GM04503 (cell line): ENCODE data around the gene SPOUT1.

Experiments
- DNase-seq: peaks from one replicate; pipeline ENCODE4 v3.0.0-alpha.2; 2012; ENCODE audit warnings: low read depth

Gene SPOUT1

DNA sequence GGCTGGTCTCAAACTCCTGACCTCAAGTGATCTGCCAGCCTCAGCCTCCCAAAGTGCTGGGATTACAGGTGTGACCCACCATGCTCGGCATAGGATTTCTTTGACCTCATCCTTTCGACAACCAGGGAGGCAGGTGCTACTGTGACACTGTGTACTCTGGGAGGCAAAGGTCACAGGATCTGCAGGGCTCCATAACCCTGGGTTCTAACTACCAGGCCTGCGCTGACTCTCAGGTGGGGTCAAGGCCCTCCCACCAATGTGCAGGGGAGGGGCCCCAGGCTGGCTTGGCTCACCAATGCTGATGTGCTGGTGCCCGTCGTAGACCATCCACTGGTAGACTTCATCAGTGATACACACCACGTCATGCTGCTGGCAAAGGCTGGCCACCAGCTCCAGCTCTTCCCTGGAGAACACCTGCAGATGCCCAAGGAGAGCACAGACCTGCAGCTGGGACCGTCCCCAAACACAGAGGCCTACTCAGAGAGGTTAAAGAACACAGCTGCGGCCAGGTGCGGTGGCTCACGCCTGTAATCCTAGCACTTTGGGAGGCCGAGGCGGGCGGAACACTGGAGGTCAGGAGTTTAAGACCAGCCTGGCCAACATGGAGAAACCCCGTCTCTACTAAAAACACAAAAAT lies 7.0 kb upstream of the SPOUT1 start:
- no peak for DNase-seq

DNA sequence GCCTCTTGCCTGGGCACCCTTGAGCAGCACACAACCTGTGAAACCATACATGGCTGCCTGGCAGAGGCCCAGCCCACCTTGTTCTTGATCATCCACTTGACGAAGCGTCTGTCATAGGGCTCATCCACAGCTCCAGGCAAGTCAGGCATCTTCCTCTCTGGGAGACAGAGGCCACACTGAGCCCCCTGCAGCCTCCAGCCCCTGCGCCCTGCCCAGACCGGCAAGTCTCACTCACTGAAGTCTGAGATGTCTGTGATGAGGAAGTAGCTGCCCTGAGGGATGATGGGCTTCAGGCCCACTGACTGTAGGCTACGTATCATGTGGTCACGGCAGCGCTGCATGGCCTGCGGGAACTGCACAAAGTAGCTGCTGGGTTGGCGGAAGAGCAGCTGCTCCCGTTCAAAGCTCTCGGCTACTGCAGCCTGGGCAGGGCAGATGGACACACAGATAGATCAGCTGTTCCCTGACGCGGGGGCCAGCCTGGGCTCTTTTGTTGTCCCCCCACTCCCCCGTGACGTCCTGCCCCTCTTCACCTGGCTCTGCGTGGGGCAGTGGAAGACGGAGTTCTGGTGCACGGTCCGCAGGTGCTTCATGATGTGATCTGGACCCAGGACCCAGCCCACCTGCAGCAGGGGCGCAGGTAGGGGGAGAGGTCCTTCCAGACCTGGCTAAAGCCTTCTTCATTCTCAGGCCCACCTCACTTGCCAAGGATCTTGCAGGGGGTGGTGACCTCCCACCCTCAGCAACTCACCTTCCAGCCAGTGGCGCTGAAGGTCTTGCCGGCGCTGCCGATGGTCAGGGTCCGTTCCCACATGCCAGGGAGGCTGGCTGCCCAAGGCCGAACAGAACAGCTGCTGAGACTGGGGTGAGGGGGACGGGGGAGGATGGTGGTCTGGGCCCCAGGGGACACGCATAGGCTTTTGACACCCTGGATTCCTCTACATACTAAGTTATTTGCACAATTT lies 5.9 kb upstream of the SPOUT1 start:
- no peak for DNase-seq

DNA sequence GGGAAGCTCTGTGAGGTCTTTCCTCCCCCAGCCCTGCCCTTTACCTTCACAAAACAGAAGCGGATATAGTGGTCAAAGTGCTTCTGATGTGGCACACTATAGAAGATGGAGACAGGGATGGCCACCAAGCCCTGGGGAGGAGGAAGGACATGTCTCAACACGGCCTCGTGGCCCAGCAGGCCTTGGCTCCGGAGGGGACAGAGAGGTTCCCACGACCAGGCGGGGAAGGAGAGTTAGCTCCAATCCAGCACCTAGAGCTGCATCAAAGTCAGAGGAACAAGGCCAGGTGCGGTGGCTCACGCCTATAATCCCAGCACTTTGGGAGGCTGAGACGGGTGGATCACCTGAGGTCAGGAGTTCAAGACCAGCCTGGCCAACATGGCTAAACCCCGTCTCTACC lies 4.1 kb upstream of the SPOUT1 start:
- no peak for DNase-seq

- no peak for DNase-seq
Measured at GRCh38 chr9:128828719-128829452, 708 bp downstream of the SPOUT1 start.

DNA sequence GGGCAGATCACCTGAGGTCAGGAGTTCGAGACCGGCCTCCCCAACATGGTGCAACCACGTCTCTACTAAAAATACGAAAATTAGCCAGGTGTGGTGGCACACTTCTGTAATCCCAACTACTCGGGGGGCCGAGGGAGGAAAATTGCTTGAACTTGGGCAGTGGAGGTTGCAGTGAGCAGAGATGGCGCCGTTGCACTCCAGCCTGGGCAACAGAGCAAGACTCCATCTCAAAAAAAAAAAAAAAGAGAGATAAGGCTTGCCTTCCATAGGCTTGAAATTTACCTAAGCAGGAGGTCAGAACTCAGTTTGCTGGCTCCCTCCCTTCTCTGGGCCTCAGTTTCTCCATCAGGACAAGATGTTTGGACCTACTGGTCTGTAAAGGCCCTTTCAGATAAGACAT lies 1.3 kb downstream of the SPOUT1 start:
- no peak for DNase-seq

- DNase-seq: no peak
Measured at GRCh38 chr9:128825923-128826700, 3.5 kb downstream of the SPOUT1 start.

DNA sequence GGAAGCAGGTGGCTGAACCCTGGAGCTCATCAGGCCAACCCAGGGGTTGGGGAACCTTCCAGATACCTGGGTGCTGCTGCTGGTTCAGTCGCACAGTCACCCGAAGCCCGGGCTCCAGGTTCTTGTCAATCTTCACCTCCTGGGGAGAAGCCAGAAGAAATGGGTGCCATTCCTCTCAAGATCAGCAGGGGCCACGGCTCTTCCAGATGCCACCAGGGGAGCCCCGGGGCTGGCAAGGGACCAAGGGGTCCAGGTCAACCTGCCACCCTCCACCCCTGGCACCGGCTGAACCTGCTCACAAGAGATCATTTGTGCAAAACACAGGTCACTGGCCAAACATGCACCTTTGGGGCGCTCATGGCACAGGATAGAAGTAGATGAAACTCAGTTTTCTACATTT lies 4.7 kb downstream of the SPOUT1 start:
- no peak for DNase-seq

DNA sequence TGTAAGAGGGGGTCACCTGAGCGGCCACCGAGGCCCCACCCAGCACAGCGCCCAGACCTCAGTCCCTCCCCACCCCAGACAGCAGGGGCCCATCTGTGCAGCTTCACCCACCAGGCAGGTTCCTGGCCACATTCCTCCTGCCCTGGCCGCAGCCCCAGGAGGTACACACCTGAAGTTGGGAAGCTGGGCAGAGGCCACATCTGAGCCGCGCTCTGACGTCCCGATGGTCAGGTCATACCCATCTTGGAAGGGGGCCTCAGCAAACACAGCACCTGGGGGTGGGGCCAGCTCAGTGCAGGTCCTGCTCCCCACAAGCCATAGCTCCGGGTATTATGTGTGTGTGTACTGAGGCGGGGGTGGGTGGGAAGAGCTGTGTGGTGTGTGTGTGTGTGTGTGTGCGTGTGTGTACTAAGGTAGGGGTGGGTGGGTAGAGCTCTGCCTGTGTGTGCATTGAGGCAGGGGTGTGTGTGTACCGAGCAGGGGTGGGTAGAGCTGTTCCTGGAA lies 5.6 kb downstream of the SPOUT1 start:
- no peak for DNase-seq

DNA sequence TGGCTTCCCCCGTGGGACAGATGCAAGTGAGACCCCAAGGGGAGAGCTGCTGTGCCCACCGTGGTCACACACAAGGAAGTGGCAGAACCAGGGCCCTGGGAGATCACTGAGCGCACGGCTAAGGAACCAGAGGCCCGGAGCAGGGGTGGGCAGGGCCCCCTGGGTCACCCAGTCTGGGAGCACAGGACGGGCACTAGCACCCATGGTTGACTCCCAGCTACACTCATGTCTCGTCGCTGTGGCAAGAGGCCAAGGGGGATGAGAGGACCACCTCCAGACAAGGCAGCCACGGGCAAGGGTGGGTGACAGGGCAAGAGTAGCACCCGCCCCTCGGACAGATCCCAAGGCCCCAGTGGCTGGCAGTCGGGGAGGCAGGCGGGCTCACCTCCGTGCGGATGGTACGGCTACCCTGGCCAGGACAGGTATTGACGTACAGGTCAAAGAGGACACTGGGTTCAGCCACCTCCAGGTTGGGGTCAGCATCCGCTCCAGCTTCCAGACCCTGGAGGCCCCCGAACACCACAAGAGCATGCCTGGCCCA lies 6.2 kb downstream of the SPOUT1 start:
- no peak for DNase-seq

GRCh38 chr9:128822407-128823042 lies 7.1 kb downstream of the SPOUT1 start:
- no peak for DNase-seq

GRCh38 chr9:128821584-128822406 lies 7.8 kb downstream of the SPOUT1 start:
- no peak for DNase-seq

DNA sequence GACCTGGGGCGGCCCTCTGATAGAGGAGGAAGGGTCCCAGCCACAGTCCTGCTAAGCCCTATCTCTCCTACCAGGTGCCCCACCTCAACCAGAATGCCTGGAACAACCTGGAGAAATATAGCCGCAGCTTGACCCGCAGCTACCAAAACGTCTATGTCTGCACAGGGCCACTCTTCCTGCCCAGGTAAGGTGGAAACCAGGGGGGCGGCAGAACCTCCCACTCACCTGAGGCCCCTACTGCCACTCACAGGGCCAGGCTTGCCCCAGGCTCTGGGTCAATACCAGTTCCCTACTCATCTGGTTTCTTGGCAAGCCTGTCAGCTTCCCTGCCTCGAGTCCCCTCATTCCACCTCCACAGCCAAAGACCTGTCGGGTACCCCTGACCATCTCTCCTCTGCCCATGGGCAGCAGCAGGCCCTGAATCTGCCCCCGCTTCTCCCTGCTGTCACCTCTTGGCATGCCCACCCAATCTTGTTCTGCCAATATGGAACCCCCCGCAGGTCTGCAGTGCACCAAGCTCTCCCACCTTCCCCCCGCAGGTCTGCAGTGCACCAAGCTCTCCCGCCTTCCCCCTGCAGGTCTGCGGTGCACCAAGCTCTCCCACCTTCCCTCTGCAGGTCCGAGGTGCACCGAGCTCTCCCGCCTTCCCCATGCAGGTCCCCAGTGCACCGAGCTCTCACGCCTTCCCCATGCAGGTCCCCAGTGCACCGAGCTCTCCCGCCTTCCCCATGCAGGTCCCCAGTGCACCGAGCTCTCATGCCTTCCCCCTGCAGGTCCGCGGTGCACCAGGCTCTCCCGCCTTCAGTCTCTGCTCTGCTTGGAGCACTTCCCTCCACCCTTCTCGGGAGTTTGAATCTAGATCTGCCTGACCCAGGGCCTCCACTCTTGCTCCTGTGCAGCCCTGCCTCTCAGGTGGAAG lies 8.7 kb downstream of the SPOUT1 start:
- DNase-seq: no peak

GRCh38 chr9:128819716-128820664 lies 9.6 kb downstream of the SPOUT1 start:
- DNase-seq: no peak

- no peak for DNase-seq
Measured at GRCh38 chr9:128818839-128819715, 10.5 kb downstream of the SPOUT1 start.

DNA sequence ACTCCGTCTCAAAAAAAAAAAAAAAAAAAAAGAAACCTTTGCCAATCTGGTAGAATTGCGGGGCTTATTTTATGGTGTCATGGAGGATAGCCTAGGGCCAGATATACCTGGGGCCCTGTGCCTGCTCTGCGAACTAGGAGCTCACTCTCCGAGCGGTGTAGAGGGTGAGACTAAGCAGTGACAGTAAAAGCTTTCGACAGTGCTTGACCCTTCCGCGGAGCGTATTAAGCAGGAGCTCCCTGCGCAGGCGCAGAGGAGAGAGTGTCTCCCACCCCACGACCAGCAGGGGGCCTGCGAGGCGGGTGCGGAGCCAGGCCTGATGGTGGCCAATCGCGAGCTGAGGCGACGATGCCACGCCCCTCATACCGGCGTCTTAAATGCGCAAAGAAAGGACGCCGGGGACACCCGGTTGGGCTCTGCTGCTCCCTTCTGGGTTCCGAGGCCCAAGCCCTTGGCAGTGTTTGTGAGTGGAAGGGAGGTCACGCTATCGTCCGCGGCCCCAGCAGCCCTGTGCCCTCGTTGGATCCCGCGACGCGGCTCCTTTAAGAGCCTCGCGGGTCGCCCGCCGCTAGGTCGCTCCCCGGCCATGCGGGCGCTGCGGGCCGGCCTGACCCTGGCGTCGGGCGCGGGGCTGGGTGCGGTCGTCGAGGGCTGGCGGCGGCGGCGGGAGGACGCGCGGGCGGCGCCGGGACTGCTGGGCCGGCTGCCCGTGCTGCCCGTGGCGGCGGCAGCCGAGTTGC lies 11.3 kb downstream of the SPOUT1 start, which contains the start of gene ENDOG:
ENDOG (plus strand) TSS at position 402 of the 740 bp plus-strand sequence; CDS start at position 587, 185 bp downstream.
- peak; percentile 76 for DNase-seq

GRCh38 chr9:128810873-128811272 lies 18.7 kb downstream of the SPOUT1 start:
- DNase-seq: no peak
